Tibial nerve (tissue), 4 donors: ENCODE results near the gene KEL. TPM values are rescaled to one million over a fixed set of nuclear protein-coding genes. Genes with fewer than 3 reads are reported as not detected.

Experiments
- DNase-seq, 2 donors: peaks; one replicate each; pipeline ENCODE4 v3.0.0-alpha.2; 2019; ENCODE audit warnings: low spot score in 2 of 2
- H3K27ac ChIP-seq, 4 donors: fragments of 200-600 bp; sonication (generic) in 3 of 4; one replicate each; pipeline ENCODE4 v1.5.1; 2017 to 2019; ENCODE audit warnings: mild to moderate bottlenecking in 1 of 4
- H3K27me3 ChIP-seq, 2 donors: fragments of 200-600 bp; sonication (generic) in 1 of 2; one replicate each; pipeline versions ENCODE4 v1.5.1 to v1.6.0; 2017 to 2019
- H3K36me3 ChIP-seq, 3 donors: fragments of 200-600 bp; sonication (generic); one replicate each; pipeline ENCODE4 v1.5.1; 2018 to 2019
- H3K4me1 ChIP-seq, 4 donors: fragments of 200-600 bp; sonication (generic) in 3 of 4; one replicate each; pipeline ENCODE4 v1.5.1; 2017 to 2019
- H3K4me3 ChIP-seq, 4 donors: fragments of 200-600 bp; sonication (generic) in 3 of 4; one replicate each; pipeline ENCODE4 v1.5.1; 2017 to 2019; ENCODE audit warnings: mild to moderate bottlenecking in 1 of 4, moderate library complexity in 1 of 4
- H3K9me3 ChIP-seq, 4 donors: fragments of 200-600 bp; sonication (generic) in 3 of 4; one replicate each; pipeline ENCODE4 v1.5.1; 2017 to 2019
- EP300 ChIP-seq, 2 donors: sonication (generic); formaldehyde crosslinking; IDR thresholded peaks; one replicate each; pipeline ENCODE4 v1.6.1; 2017; ENCODE audit warnings: antibody characterized with exemption in 2 of 2, mild to moderate bottlenecking in 1 of 2
- POLR2A ChIP-seq, 2 donors: fragments of 450-650 bp; IDR thresholded peaks; one replicate each; pipeline ENCODE4 v1.6.1; 2017; ENCODE audit warnings: antibody characterized with exemption in 2 of 2, mild to moderate bottlenecking in 2 of 2, moderate library complexity in 2 of 2
- WGBS, 2 donors: methylation state at CpG; one replicate each; pipeline ENCODE4 v1.1.5; 2018; 5-methylcytosine and 5-hydroxymethylcytosine counted together
- total RNA-seq, 4 donors: library from RNA; depleted of rRNA; stranded (reverse); fragments of >200 nt; gene quantifications; one replicate each; pipeline ENCODE4 v1.1.0, GENCODE V29; 2016
- TF ChIP-seq, protein P1 (sequence below), 5 experiments: fragments of 200-600 bp in 3 of 5; fragments of 450-650 bp in 2 of 5; sonication (generic) in 3 of 5; IDR thresholded peaks; one replicate each; pipeline ENCODE4 v1.5.1; 2016 to 2019; ENCODE audit warnings: antibody characterized with exemption in 5 of 5, mild to moderate bottlenecking in 3 of 5, moderate library complexity in 2 of 5

KEL gene
- total RNA-seq, 4 donors from 2014 or later, result 0.59 to 0.87 (median 0.61) TPM

DNA sequence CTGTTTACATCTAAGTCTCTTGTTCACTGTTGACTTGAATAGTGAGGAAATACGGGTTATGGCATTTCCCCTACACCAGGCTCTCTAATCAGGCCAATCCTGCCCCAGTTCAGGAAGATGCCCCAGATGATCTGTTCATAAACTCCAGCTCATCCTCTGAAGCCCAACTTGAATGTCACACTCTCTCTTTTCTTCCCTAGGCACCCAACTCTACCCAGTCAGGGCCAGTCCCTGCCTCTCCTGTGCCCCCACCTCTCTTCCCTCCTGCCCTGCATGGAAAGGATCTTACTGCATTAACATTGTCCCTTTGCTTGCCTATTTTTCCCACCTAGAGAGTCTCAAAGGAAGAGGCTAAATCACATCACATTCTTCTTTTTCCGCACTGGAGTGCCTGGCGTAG lies 66.0 kb downstream of the KEL start:
- 77 to 79% methylated on average over 3 of the region's 3 CpGs for WGBS, 2 donors
- Histone ChIP-seq H3K27ac (no peak overlapping the region), H3K27me3 (no peaks in the 10 kb centered on the region), H3K9me3 (no peaks in the 10 kb centered on the region), H3K4me3 (no peak overlapping the region), H3K36me3 (no peaks in the 10 kb centered on the region), H3K4me1 (no peaks in the 10 kb centered on the region)
- TF ChIP-seq POLR2A (IDR thresholded peaks at IDR 0.05) (no peak), EP300 (IDR thresholded peaks at IDR 0.05) (no peak)
- TF ChIP-seq, protein P1, sequence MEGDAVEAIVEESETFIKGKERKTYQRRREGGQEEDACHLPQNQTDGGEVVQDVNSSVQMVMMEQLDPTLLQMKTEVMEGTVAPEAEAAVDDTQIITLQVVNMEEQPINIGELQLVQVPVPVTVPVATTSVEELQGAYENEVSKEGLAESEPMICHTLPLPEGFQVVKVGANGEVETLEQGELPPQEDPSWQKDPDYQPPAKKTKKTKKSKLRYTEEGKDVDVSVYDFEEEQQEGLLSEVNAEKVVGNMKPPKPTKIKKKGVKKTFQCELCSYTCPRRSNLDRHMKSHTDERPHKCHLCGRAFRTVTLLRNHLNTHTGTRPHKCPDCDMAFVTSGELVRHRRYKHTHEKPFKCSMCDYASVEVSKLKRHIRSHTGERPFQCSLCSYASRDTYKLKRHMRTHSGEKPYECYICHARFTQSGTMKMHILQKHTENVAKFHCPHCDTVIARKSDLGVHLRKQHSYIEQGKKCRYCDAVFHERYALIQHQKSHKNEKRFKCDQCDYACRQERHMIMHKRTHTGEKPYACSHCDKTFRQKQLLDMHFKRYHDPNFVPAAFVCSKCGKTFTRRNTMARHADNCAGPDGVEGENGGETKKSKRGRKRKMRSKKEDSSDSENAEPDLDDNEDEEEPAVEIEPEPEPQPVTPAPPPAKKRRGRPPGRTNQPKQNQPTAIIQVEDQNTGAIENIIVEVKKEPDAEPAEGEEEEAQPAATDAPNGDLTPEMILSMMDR (IDR thresholded peaks at IDR 0.05), result no peak
- DNase-seq, result no peak

DNA sequence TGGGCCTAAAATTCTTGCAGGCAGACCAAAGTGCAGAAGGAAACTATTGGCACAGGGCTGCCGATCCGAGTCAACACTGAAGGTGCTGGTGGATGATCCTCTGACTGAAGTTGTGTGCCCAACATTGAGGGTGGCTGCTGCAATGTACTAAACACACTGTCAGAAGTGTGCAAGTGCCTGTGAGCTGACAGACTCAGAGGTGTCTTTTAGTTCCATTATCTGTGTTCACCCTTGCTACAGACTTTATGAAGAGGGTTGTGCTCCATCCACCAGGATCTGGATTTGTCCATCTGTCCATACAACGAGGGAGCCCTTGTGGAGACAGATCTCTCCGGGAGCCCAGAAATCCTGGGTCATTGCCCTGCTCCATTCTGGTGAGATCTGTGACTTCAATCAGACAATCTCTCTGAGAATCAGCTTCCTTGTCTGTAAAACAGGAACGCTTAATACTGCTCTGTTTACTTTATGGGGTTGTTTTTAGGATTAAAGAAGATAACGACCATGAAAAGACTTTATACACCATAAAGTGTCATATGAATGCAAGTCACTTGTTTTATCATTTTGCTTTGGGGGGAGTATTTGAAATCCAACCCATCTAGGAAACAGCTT lies 67.1 kb downstream of the KEL start:
- Histone ChIP-seq H3K4me3 (no peak overlapping the region), H3K36me3 (no peaks in the 10 kb centered on the region), H3K27me3 (no peaks in the 10 kb centered on the region), H3K27ac (no peak overlapping the region), H3K4me1 (no peaks in the 10 kb centered on the region), H3K9me3 (no peaks in the 10 kb centered on the region)
- TF ChIP-seq, protein P1 (IDR thresholded peaks at IDR 0.05), result no peak
- TF ChIP-seq EP300 (IDR thresholded peaks at IDR 0.05) (no peak), POLR2A (IDR thresholded peaks at IDR 0.05) (no peak)
- no peak for DNase-seq
- WGBS, 2 donors, result 65 to 66% methylated on average over 6 of the region's 6 CpGs

DNA sequence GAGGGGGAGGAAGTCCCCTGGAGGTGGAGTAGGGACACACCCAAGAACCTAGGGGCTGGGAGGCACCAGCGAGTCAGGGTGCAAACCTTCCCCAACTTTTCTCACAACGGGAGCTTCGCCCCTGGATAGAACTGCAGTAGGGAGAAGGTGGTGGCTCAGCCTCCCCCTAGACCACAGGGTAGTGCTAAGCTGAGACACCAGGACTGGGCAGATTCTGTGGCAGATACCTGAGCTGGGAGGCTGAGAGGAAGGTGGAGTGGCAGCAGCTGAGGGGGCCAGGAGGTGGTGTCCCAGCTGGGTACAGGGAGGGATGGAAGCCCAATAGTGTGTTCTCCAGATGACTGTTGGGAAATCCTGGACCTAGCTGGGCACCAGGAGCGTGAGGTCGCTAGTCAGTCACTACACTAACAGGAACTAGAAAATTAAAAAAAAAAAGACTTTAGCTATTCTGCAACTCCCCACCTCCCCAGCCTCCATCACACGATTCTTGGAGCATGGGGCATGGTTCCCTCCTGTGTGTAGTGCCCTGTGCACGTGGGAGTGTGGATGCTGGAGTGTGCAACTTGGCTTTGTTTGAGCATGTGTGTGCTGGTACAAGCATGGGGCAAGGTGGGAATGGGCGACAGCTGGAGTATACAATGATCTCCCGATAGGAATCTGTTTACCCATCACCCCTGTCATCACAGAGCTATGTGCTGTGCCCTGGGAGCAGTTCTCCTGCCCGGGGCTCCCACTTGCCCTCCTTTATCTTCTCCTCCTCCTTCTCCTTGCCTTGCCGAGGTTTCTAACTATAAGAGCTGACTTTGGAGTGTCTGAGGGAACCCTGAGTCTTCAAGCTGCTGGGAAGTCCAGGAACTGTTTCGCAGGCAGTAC lies 67.8 kb downstream of the KEL start:
- TF ChIP-seq POLR2A (IDR thresholded peaks at IDR 0.05), result no peak
- TF ChIP-seq EP300 (IDR thresholded peaks at IDR 0.05), result no peak
- TF ChIP-seq, protein P1 (IDR thresholded peaks at IDR 0.05), result no peak
- Histone ChIP-seq H3K27ac (no peak overlapping the region), H3K36me3 (no peaks in the 10 kb centered on the region), H3K9me3 (no peaks in the 10 kb centered on the region), H3K27me3 (peaks cover 0 to under 1% of the 10 kb centered on the region in 2 donors), H3K4me3 (no peak overlapping the region), H3K4me1 (no peaks in the 10 kb centered on the region)
- WGBS, 2 donors, result 76 to 79% methylated on average over 12 of the region's 12 CpGs
- DNase-seq, result no peak

DNA sequence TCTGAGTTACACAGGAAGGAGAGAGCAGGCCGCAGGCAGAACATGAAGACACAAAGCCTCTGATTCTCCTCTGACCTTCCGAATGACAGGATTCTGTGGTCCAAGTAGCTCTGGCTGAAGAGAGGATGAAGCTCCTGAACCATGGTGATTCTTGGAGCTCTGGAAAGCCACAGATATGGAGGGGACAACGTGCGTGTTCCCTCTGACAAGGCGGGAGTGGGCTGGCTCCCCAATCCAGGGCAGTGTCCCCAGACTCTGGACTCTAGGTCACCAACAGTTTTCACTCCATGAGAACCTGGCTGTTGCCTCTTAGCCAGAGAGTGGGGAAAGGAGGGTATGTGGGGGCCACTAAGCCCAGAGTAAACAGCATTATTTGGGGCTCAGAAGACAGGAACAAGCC lies 69.2 kb downstream of the KEL start:
- Histone ChIP-seq H3K9me3 (no peaks in the 10 kb centered on the region), H3K36me3 (no peaks in the 10 kb centered on the region), H3K4me3 (no peak overlapping the region), H3K4me1 (no peaks in the 10 kb centered on the region), H3K27ac (no peak overlapping the region), H3K27me3 (peaks cover 0 to 9% of the 10 kb centered on the region in 2 donors)
- TF ChIP-seq POLR2A (IDR thresholded peaks at IDR 0.05) (no peak), EP300 (IDR thresholded peaks at IDR 0.05) (no peak)
- TF ChIP-seq, protein P1 (IDR thresholded peaks at IDR 0.05), result no peak
- DNase-seq, result no peak
- WGBS, 2 donors, result 76 to 83% methylated on average over 5 of the region's 5 CpGs

DNA sequence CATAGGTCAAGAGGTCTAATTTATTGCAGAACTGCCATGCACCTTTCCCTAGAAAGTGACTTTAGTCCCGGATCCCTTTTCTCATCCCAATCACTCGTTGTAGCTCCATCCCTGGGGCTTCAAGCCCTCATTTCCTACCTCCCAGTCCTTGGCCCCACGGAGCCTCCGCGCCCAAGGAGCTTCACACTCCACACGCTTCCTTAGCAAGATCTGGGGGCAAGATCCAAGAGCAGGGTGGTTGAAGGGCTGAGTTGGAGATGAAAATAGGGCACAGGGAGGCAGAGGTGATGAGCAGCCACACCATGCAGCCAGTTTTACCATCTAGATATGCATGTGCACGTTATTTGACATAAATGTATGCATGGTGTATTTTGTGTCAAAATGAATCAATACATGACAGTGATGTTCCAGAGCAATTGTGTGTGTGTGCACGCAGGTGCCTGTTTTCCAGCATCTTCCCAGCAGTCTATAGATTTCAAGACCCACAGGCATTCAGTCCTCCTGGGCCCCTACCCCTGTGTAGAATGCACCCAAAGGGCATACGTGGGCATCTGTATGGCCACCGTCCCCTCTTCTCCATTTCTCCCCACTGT lies 70.6 kb downstream of the KEL start:
- no peak overlapping the region for H3K27ac ChIP-seq
- no peak for DNase-seq
- no peaks in the 10 kb centered on the region for H3K9me3 ChIP-seq
- no peaks in the 10 kb centered on the region for H3K4me1 ChIP-seq
- H3K36me3 ChIP-seq, result no peaks in the 10 kb centered on the region
- no peak overlapping the region for H3K4me3 ChIP-seq
- TF ChIP-seq POLR2A (IDR thresholded peaks at IDR 0.05), result no peak
- TF ChIP-seq, protein P1 (IDR thresholded peaks at IDR 0.05), result no peak
- no peak for TF ChIP-seq EP300 (IDR thresholded peaks at IDR 0.05)
- WGBS, 2 donors, result 71 to 85% methylated on average over 10 of the region's 10 CpGs
- H3K27me3 ChIP-seq, result peaks cover 0 to 13% of the 10 kb centered on the region in 2 donors
